Right lobe of liver (tissue), 4 donors: ENCODE results near the gene GAB4.

ENCODE experiments used
- POLR2A ChIP-seq: fragments of 450-650 bp; IDR thresholded peaks from one replicate; pipeline ENCODE4 v1.6.1; 2017; ENCODE audit warnings: antibody characterized with exemption, mild to moderate bottlenecking
- TF ChIP-seq, protein P1 (sequence below), 4 donors: fragments of 200-600 bp in 3 of 4; fragments of 450-650 bp in 1 of 4; IDR thresholded peaks; one replicate each; pipeline versions ENCODE4 v1.5.1 to v1.8.0; 2016 to 2022; ENCODE audit warnings: antibody characterized with exemption in 4 of 4, mild to moderate bottlenecking in 2 of 4
- donor health status: DM: no; HTN: no; CAD: no.
- donor health status: DM: no; HTN: no; CAD: no.
- donor health status: DM: no; HTN: yes; CAD: no.

GRCh38 chr22:16989915-16990314 is 18.1 kb downstream of the GAB4 start:
- TF ChIP-seq, protein P1, sequence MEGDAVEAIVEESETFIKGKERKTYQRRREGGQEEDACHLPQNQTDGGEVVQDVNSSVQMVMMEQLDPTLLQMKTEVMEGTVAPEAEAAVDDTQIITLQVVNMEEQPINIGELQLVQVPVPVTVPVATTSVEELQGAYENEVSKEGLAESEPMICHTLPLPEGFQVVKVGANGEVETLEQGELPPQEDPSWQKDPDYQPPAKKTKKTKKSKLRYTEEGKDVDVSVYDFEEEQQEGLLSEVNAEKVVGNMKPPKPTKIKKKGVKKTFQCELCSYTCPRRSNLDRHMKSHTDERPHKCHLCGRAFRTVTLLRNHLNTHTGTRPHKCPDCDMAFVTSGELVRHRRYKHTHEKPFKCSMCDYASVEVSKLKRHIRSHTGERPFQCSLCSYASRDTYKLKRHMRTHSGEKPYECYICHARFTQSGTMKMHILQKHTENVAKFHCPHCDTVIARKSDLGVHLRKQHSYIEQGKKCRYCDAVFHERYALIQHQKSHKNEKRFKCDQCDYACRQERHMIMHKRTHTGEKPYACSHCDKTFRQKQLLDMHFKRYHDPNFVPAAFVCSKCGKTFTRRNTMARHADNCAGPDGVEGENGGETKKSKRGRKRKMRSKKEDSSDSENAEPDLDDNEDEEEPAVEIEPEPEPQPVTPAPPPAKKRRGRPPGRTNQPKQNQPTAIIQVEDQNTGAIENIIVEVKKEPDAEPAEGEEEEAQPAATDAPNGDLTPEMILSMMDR (IDR thresholded peaks at IDR 0.05): no peak
- TF ChIP-seq POLR2A: no peak
